Activated CD8-positive, alpha-beta T cell treated with anti-CD3 and anti-CD28 coated beads for 36 hours (primary cell): ENCODE measurements around the gene ELOVL6. TPM values are rescaled to one million over a fixed set of nuclear protein-coding genes. Genes with fewer than 3 reads are reported as not detected.
"Not testable (repeated sequence)": the region's sequence is repeated elsewhere in the genome, so short reads cannot be mapped to it uniquely, and the experiment has no call there.

ENCODE experiments used
- ATAC-seq: fragments of 200-7000 bp; cut with Tn5 transposase; one replicate; pipeline ENCODE4 v1.10.0; 2021; ENCODE audit warnings: mild to moderate bottlenecking, moderate library complexity
- CTCF ChIA-PET: fragments of 350-600 bp; sonication (Branson Sonifier 250); formaldehyde crosslinking; loops from one replicate; lab custom pipeline; 2021; ENCODE audit warnings: antibody characterized with exemption; lab: Charles Lee
- POLR2A ChIA-PET: fragments of 350-600 bp; sonication (Branson Sonifier 250); formaldehyde crosslinking; loops from one replicate; lab custom pipeline; 2021; ENCODE audit warnings: antibody characterized with exemption; lab: Charles Lee
- DNase-seq: peaks from one replicate; pipeline ENCODE4 v3.0.0-alpha.2; 2020
- H3K27ac Mint-ChIP-seq: one replicate; pipeline ENCODE4 v1.8.0; 2021; ENCODE audit warnings: mild to moderate bottlenecking, mixed read lengths
- H3K27me3 Mint-ChIP-seq: one replicate; pipeline ENCODE4 v1.8.0; 2021; ENCODE audit warnings: mixed read lengths
- H3K36me3 Mint-ChIP-seq: one replicate; pipeline ENCODE4 v1.8.0; 2021; ENCODE audit warnings: low read depth, mixed read lengths
- H3K4me1 Mint-ChIP-seq: one replicate; pipeline ENCODE4 v1.8.0; 2021; ENCODE audit warnings: low read depth, mixed read lengths
- H3K4me3 Mint-ChIP-seq: one replicate; pipeline ENCODE4 v1.8.0; 2021; ENCODE audit warnings: mild to moderate bottlenecking, moderate library complexity, mixed read lengths
- H3K9me3 Mint-ChIP-seq: one replicate; pipeline ENCODE4 v1.8.0; 2021; ENCODE audit warnings: mixed read lengths
- CTCF ChIP-seq: fragments of 200-600 bp; IDR thresholded peaks from one replicate; pipeline ENCODE4 v1.8.0; 2022; ENCODE audit warnings: antibody characterized with exemption, mild to moderate bottlenecking
- intact Hi-C: fragments of 100-400 bp; cut with micrococcal nuclease; formaldehyde crosslinking; loops from one replicate; pipeline ENCODE4 v1.10.0; 2022
- total RNA-seq, 2 experiments: library from RNA; stranded (reverse); gene quantifications; one replicate each; pipeline ENCODE4 v1.2.3, GENCODE V29; 2021

Gene ELOVL6
- total RNA-seq, 2 experiments from 2014 or later: 4.7 to 7.7 TPM

- Mint-ChIP-seq H3K36me3 (peaks cover 18% of the 10 kb centered on the region), H3K27me3 (no peaks in the 10 kb centered on the region), H3K9me3 (peaks cover 6% of the 10 kb centered on the region), H3K27ac (no peak overlapping the region), H3K4me3 (no peak overlapping the region), H3K4me1 (peaks cover 25% of the 10 kb centered on the region)
- ChIA-PET CTCF (no interaction called here), POLR2A (no interaction called here)
- ATAC-seq (no peak), DNase-seq (no peak)
- TF ChIP-seq CTCF: no peak
- intact Hi-C loops: no loop called here
These were observed 37.8 kb downstream of the ELOVL6 start for GRCh38 chr4:110160618-110161017.

GRCh38 chr4:110159541-110159940, 38.9 kb downstream of the ELOVL6 start:
- intact Hi-C loops: no loop called here
- no peak for TF ChIP-seq CTCF

GRCh38 chr4:110157580-110157979, 40.8 kb downstream of the ELOVL6 start:
- peaks cover 3% of the 10 kb centered on the region for H3K36me3 Mint-ChIP-seq
- H3K4me1 Mint-ChIP-seq: peaks cover 3% of the 10 kb centered on the region
- DNase-seq (no peak), ATAC-seq (no peak)
- H3K27ac Mint-ChIP-seq: no peak overlapping the region
- ChIA-PET POLR2A (no interaction called here), CTCF (no interaction called here)
- peaks cover 2% of the 10 kb centered on the region for H3K9me3 Mint-ChIP-seq
- intact Hi-C loops: no loop called here
- H3K27me3 Mint-ChIP-seq: no peaks in the 10 kb centered on the region
- TF ChIP-seq CTCF: no peak
- H3K4me3 Mint-ChIP-seq: no peak overlapping the region

More at GRCh38 chr4:110159541-110159940, 38.9 kb downstream of the ELOVL6 start:
- Mint-ChIP-seq H3K9me3 (peaks cover 2% of the 10 kb centered on the region), H3K27ac (no peak overlapping the region), H3K27me3 (no peaks in the 10 kb centered on the region), H3K4me1 (peaks cover 15% of the 10 kb centered on the region), H3K36me3 (peaks cover 11% of the 10 kb centered on the region), H3K4me3 (no peak overlapping the region)
- DNase-seq (no peak), ATAC-seq (no peak)
- ChIA-PET POLR2A (no interaction called here), CTCF (interaction anchor here (1.9 kb wide), 1 partner anchor 110 kb away, joined by 8 read pairs; no protein-coding TSS in a partner anchor)

GRCh38 chr4:110157166-110157565, 41.2 kb downstream of the ELOVL6 start:
- H3K36me3 Mint-ChIP-seq, H3K27ac Mint-ChIP-seq, ATAC-seq, CTCF ChIA-PET, POLR2A ChIA-PET, intact Hi-C loops, H3K4me3 Mint-ChIP-seq, DNase-seq, H3K4me1 Mint-ChIP-seq, H3K9me3 Mint-ChIP-seq, H3K27me3 Mint-ChIP-seq: not testable (repeated sequence)

- ChIA-PET POLR2A (no interaction called here), CTCF (interaction anchor here (1.3 kb wide), 1 partner anchor 11 kb away, joined by 3 read pairs; no protein-coding TSS in a partner anchor)
- Mint-ChIP-seq H3K27me3 (no peaks in the 10 kb centered on the region), H3K4me3 (no peak overlapping the region), H3K4me1 (peaks cover 3% of the 10 kb centered on the region), H3K36me3 (no peaks in the 10 kb centered on the region), H3K27ac (no peak overlapping the region), H3K9me3 (no peaks in the 10 kb centered on the region)
- intact Hi-C loops: no loop called here
- TF ChIP-seq CTCF: no peak
- no peak for DNase-seq
- ATAC-seq: no peak
These were observed 42.0 kb downstream of the ELOVL6 start for GRCh38 chr4:110156442-110156841.
